ENCODE measurements around the gene ADRB1. TPM values are rescaled to one million over a fixed set of nuclear protein-coding genes. Genes with fewer than 3 reads are reported as not detected.

ADRB1 gene
- total and polyA plus RNA-seq, 2 experiments from 2014 or later: 0.23 to 0.24 TPM

- peaks cover 3% of the 10 kb centered on the region for H3K27me3 Mint-ChIP-seq (ENCODE audit: insufficient read depth, low read depth, poor library complexity)
- Histone ChIP-seq H3K4me1 (ENCODE audit: insufficient read depth) (no peaks in the 10 kb centered on the region), H3K79me2 (replicated peaks; ENCODE audit: insufficient read depth) (no peaks in the 10 kb centered on the region), H3K36me3 (ENCODE audit: insufficient read depth) (no peaks in the 10 kb centered on the region), H3K27ac (ENCODE audit: low read depth) (no peak overlapping the region), H3K9me2 (ENCODE audit: insufficient read depth) (no peaks in the 10 kb centered on the region), H3F3A (replicated peaks; ENCODE audit: low read depth) (no peaks in the 10 kb centered on the region), H3K4me2 (no peak overlapping the region), H3K4me3 (no peak overlapping the region), H3K27me3 (ENCODE audit: insufficient read depth) (no peaks in the 10 kb centered on the region), H4K20me1 (replicated peaks; ENCODE audit: insufficient read depth) (no peaks in the 10 kb centered on the region), H2AFZ (no peak overlapping the region)
- DNase-seq (ENCODE audit: low spot score) (no peak), ATAC-seq (no peak)
- no peak for TF ChIP-seq JUNB (IDR thresholded peaks at IDR 0.05; ENCODE audit: unreplicated experiment)
- no peak for TF ChIP-seq CTCF (conservative IDR thresholded peaks at IDR 0.05; ENCODE audit: low read depth in 2 of 2)
- TF ChIP-seq NANOG (IDR thresholded peaks at IDR 0.05; ENCODE audit: borderline replicate concordance): no peak
- no peak for TF ChIP-seq EZH2 (IDR thresholded peaks at IDR 0.05; ENCODE audit: low read depth, unreplicated experiment)
- TF ChIP-seq ZNF114 (CRISPR knock-in tag; IDR thresholded peaks at IDR 0.05): no peak
- TF ChIP-seq EZH2phosphoT487 (IDR thresholded peaks at IDR 0.05; ENCODE audit: unreplicated experiment): no peak
- no peak for TF ChIP-seq CREB1 (CRISPR knock-in tag; IDR thresholded peaks at IDR 0.05; ENCODE audit: low read depth)
- TF ChIP-seq, protein P1, sequence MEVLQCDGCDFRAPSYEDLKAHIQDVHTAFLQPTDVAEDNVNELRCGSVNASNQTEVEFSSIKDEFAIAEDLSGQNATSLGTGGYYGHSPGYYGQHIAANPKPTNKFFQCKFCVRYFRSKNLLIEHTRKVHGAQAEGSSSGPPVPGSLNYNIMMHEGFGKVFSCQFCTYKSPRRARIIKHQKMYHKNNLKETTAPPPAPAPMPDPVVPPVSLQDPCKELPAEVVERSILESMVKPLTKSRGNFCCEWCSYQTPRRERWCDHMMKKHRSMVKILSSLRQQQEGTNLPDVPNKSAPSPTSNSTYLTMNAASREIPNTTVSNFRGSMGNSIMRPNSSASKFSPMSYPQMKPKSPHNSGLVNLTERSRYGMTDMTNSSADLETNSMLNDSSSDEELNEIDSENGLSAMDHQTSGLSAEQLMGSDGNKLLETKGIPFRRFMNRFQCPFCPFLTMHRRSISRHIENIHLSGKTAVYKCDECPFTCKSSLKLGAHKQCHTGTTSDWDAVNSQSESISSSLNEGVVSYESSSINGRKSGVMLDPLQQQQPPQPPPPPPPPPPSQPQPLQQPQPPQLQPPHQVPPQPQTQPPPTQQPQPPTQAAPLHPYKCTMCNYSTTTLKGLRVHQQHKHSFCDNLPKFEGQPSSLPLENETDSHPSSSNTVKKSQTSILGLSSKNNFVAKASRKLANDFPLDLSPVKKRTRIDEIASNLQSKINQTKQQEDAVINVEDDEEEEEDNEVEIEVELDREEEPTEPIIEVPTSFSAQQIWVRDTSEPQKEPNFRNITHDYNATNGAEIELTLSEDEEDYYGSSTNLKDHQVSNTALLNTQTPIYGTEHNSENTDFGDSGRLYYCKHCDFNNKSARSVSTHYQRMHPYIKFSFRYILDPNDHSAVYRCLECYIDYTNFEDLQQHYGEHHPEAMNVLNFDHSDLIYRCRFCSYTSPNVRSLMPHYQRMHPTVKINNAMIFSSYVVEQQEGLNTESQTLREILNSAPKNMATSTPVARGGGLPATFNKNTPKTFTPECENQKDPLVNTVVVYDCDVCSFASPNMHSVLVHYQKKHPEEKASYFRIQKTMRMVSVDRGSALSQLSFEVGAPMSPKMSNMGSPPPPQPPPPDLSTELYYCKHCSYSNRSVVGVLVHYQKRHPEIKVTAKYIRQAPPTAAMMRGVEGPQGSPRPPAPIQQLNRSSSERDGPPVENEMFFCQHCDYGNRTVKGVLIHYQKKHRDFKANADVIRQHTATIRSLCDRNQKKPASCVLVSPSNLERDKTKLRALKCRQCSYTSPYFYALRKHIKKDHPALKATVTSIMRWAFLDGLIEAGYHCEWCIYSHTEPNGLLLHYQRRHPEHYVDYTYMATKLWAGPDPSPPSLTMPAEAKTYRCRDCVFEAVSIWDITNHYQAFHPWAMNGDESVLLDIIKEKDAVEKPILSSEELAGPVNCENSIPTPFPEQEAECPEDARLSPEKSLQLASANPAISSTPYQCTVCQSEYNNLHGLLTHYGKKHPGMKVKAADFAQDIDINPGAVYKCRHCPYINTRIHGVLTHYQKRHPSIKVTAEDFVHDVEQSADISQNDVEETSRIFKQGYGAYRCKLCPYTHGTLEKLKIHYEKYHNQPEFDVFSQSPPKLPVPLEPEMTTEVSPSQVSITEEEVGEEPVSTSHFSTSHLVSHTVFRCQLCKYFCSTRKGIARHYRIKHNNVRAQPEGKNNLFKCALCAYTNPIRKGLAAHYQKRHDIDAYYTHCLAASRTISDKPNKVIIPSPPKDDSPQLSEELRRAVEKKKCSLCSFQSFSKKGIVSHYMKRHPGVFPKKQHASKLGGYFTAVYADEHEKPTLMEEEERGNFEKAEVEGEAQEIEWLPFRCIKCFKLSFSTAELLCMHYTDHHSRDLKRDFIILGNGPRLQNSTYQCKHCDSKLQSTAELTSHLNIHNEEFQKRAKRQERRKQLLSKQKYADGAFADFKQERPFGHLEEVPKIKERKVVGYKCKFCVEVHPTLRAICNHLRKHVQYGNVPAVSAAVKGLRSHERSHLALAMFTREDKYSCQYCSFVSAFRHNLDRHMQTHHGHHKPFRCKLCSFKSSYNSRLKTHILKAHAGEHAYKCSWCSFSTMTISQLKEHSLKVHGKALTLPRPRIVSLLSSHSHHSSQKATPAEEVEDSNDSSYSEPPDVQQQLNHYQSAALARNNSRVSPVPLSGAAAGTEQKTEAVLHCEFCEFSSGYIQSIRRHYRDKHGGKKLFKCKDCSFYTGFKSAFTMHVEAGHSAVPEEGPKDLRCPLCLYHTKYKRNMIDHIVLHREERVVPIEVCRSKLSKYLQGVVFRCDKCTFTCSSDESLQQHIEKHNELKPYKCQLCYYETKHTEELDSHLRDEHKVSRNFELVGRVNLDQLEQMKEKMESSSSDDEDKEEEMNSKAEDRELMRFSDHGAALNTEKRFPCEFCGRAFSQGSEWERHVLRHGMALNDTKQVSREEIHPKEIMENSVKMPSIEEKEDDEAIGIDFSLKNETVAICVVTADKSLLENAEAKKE (CRISPR knock-in tag; IDR thresholded peaks at IDR 0.05): no peak
- TF ChIP-seq ZNF331 (CRISPR knock-in tag; IDR thresholded peaks at IDR 0.05; ENCODE audit: low read depth): no peak
- TF ChIP-seq REST (IDR thresholded peaks at IDR 0.05; ENCODE audit: unreplicated experiment): no peak
- no peak for TF ChIP-seq ETS1 (IDR thresholded peaks at IDR 0.05)
- no peak for TF ChIP-seq STAT1 (IDR thresholded peaks at IDR 0.05; ENCODE audit: unreplicated experiment)
- TF ChIP-seq POLR2AphosphoS5 (IDR thresholded peaks at IDR 0.05; ENCODE audit: low read depth): no peak
- no peaks in the 10 kb centered on the region for H3K36me3 Mint-ChIP-seq (ENCODE audit: low read depth)
- no peak overlapping the region for H3K4me3 Mint-ChIP-seq
- no peaks in the 10 kb centered on the region for H3K9me3 Mint-ChIP-seq
- H3K27ac Mint-ChIP-seq: no peak overlapping the region
- peaks cover 7% of the 10 kb centered on the region; the same call in 2 of the 3 replicates for H3K4me1 Mint-ChIP-seq
Observed at GRCh38 chr10:114075093-114075492, 31.4 kb downstream of the ADRB1 start.
